Choroid plexus epithelial cell (primary cell): ENCODE measurements around the gene FHOD1.
A peak's percentile ranks its signal among the peaks of the same experiment; 100 is the strongest.

ENCODE experiments used
- DNase-seq: peaks from one replicate; pipeline ENCODE4 v3.0.0-alpha.2; 2010; ENCODE audit warnings: low read depth
- H3K4me3 ChIP-seq: 2 replicates; pipeline ENCODE4 v1.5.1; 2011; ENCODE audit warnings: low read depth, mild to moderate bottlenecking, control low read depth, low read length, moderate library complexity
- TF ChIP-seq, protein P1 (sequence below): conservative IDR thresholded peaks from 2 replicates; pipeline ENCODE4 v1.5.1; 2011; ENCODE audit warnings: low read depth, mild to moderate bottlenecking, control low read depth, inconsistent platforms, low read length, moderate library complexity

Gene FHOD1

DNA sequence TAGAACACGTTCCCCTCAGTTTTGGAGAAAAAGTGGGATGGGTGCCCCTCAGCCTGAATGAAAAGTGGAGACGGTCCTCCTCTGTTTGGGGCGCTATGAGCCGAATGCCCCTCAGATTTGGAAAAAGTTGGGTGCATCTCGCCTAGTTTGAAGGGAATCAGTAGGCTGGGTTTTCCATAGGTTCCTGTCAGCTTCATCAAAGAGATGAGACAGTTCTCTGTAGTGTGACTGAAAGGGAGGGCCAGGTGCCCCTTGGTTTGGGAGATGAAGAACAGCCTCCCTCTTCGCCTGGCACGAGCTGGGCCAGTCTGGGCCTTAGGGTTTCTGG lies 756 bp upstream of the FHOD1 start:
- peak overlapping the region; percentile 64 for H3K4me3 ChIP-seq
- no peak for DNase-seq
- TF ChIP-seq, protein P1, sequence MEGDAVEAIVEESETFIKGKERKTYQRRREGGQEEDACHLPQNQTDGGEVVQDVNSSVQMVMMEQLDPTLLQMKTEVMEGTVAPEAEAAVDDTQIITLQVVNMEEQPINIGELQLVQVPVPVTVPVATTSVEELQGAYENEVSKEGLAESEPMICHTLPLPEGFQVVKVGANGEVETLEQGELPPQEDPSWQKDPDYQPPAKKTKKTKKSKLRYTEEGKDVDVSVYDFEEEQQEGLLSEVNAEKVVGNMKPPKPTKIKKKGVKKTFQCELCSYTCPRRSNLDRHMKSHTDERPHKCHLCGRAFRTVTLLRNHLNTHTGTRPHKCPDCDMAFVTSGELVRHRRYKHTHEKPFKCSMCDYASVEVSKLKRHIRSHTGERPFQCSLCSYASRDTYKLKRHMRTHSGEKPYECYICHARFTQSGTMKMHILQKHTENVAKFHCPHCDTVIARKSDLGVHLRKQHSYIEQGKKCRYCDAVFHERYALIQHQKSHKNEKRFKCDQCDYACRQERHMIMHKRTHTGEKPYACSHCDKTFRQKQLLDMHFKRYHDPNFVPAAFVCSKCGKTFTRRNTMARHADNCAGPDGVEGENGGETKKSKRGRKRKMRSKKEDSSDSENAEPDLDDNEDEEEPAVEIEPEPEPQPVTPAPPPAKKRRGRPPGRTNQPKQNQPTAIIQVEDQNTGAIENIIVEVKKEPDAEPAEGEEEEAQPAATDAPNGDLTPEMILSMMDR = no peak

DNA sequence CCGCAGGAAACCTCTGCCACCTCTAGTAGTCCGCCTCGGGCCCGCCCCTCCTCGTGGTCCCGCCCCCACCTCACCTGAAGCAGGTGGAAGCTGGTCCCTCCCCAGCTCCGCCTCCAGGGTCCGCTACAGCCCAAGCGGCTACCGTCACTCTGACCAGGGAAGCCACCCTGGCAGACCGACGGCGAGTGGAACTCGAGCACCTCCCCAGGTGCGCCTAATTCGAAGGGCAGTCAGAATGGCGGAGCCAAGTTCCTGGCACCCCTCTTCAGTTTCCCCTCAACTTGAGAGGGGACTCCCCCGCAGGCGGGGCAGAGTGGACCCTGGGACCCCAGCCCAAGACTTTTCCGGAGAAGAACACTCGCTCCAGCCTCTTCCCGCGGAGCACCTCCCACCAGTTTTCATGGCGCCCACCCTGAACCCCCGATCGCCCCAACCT lies 507 bp downstream of the FHOD1 start:
- TF ChIP-seq, protein P1 = peak; percentile 25
- no peak for DNase-seq
- peak overlapping the region; percentile 72 for H3K4me3 ChIP-seq

DNA sequence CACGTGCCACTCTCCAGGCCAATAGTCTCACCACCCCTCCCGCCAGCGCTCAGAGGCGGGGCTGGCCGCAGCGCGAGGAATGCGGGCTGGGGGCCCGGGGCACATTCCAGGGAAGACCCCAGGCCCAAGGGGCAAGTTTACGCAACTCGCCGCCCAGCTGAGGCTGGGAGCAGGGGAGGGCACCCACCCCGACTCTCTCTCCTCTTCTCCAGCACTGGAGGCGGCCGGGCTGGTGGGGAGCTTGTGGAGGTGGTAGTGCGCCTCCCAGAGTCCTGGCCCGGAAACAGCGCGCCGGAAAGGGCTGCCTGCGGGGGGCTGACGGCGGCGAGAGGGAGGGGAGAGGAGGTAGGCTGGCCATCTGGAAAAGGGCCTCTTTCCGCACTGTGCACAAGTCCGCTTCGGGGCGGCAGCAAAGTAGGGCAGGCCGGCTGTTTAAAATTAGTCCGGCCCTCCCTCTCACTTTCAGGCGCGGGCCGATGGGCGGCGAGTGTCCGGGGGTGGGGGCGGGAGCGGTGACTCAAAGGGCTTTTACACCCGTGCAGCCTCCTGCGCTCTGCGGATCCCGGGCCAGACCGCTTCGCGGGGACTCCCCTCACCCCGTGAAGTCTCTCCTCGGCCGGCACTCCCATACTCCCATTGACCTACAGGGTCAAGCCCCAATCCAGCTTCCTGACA lies 1.1 kb downstream of the FHOD1 start:
- TF ChIP-seq, protein P1 = peak; percentile 60
- peak overlapping the region; percentile 72 for H3K4me3 ChIP-seq
- peak; percentile 97 for DNase-seq

DNA sequence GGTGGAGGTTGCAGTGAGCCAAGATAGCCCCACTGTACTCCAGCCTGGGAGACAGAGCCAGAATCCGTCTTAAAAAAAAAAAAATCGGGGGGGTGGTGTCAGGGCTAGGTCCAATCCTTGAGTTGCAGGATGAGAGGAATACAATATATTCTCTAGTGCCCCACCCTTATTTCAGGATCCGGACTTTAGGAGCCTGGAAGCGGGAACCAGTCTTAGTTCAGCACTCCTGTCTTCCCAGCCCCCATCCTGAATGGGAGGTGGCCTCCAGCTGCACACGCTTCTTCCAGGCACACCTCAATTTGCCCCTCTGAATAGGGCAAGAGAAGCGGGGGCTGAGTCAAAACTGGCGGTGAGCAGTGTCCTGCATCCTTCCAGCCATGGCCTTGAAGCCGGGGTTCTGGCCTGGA lies 1.6 kb downstream of the FHOD1 start:
- peak overlapping the region; percentile 72 for H3K4me3 ChIP-seq
- DNase-seq = no peak
- TF ChIP-seq, protein P1 = no peak

DNA sequence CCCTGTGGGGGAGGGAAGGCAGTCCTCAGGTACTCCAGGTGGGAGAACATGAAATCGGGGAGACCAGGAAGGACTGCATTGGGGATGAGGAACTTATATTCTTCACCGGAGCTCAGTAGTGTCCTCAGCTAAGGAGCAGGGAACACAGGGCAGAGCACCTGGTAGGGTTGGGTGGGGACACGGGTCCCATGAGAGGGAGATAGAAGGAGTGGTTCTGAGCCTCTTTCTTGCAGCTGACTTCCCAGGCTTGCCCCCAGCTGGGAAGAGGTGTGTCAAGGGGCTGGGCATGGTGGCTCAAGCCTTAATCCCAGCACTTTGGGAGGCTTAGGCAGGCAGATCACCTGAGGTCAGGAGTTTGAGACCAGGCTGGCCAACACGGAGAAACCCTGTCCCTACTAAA lies 2.1 kb downstream of the FHOD1 start:
- DNase-seq = no peak
- TF ChIP-seq, protein P1 = no peak
- peak overlapping the region; percentile 18 for H3K4me3 ChIP-seq

DNA sequence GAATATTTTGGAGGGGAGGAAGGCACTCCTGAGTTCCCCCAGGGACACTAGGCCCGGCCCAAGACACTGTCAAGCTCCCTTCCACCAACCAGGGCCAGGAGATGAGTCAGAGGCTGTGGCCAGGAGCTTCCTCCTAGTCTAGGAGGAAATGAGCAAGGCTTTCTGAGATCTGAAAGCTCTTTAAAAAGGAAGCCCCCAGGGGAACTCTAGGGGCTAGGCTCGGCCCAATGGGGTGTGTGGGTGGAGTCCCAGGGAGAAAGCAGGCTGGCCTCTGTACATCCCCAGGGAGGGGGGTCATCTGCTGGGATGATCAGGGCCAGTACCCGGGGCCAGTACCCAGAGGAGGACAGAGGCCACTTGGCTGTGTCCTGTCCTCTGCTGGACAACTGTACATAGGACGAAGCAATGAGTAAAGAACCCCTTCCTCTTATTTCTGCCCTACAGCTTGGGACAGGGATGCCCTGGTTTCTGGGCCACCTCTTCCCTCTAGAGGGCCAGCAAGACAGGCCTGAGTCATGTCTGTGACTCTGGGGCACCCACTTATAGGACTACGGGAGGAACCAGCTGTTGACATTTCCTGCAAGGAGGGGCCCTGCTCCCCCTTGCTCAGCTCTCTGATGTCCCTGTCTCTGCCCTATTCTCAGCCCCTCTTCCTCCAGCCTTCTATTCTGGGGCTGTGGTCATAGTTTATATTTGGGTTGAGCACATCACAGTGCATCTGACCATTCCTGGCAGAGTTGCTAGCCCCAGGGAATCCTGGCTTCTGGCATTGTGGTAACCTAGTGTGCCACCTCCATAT lies 2.7 kb downstream of the FHOD1 start:
- H3K4me3 ChIP-seq = peak overlapping the region; percentile 12
- TF ChIP-seq, protein P1 = no peak
- peak; percentile 88 for DNase-seq
